Cardiac muscle cell (in vitro differentiated cells and primary cell): Measurements from ENCODE around the gene HPGDS. TPM values are rescaled to one million over a fixed set of nuclear protein-coding genes. Genes with fewer than 3 reads are reported as not detected.
A peak's percentile ranks its signal among the peaks of the same experiment; 100 is the strongest.

Experiments used
- DNase-seq, 2 donors: peaks; one replicate each; pipeline versions ENCODE4 v3.0.0 to v3.0.0-alpha.2; 2010 to 2017; ENCODE audit warnings: low read depth in 1 of 2, low spot score in 1 of 2
- H3K27ac ChIP-seq: fragments of 200-600 bp; sonication (generic); 2 replicates; pipeline ENCODE4 v1.5.1; 2016
- H3K27me3 ChIP-seq: fragments of 200-600 bp; sonication (generic); 2 replicates; pipeline ENCODE4 v1.6.0; 2016; ENCODE audit warnings: control low read depth
- H3K36me3 ChIP-seq: fragments of 200-600 bp; sonication (generic); 2 replicates; pipeline ENCODE4 v1.5.1; 2016; ENCODE audit warnings: control low read depth
- H3K4me1 ChIP-seq: fragments of 200-600 bp; sonication (generic); 2 replicates; pipeline ENCODE4 v1.8.1; 2017; ENCODE audit warnings: low read depth, mild to moderate bottlenecking, mixed run types
- H3K4me3 ChIP-seq: fragments of 200-600 bp; sonication (generic); 2 replicates; pipeline ENCODE4 v1.5.1; 2016; ENCODE audit warnings: mild to moderate bottlenecking
- H3K9me3 ChIP-seq: fragments of 200-600 bp; sonication (generic); 2 replicates; pipeline ENCODE4 v1.5.1; 2017; ENCODE audit warnings: low read depth, mild to moderate bottlenecking, control low read depth
- CTCF ChIP-seq: IDR thresholded peaks from 2 replicates; pipeline ENCODE4 v1.5.1; 2012; ENCODE audit warnings: low read depth, mild to moderate bottlenecking, low read length
- polyA plus RNA-seq: library from polyadenylated mRNA; unstranded; fragments of >200 nt; fragmentation: Nextera tagmentation; extraction: Ambion mirVana; gene quantifications from 2 replicates; pipeline ENCODE4 v1.2.1, GENCODE V29; 2016
- total RNA-seq: library from RNA; depleted of rRNA; stranded (reverse); fragments of >200 nt; gene quantifications from 2 replicates; pipeline ENCODE4 v1.2.3, GENCODE V29; 2016

Gene HPGDS
- total and polyA plus RNA-seq, 2 experiments from 2014 or later: not detected

DNA sequence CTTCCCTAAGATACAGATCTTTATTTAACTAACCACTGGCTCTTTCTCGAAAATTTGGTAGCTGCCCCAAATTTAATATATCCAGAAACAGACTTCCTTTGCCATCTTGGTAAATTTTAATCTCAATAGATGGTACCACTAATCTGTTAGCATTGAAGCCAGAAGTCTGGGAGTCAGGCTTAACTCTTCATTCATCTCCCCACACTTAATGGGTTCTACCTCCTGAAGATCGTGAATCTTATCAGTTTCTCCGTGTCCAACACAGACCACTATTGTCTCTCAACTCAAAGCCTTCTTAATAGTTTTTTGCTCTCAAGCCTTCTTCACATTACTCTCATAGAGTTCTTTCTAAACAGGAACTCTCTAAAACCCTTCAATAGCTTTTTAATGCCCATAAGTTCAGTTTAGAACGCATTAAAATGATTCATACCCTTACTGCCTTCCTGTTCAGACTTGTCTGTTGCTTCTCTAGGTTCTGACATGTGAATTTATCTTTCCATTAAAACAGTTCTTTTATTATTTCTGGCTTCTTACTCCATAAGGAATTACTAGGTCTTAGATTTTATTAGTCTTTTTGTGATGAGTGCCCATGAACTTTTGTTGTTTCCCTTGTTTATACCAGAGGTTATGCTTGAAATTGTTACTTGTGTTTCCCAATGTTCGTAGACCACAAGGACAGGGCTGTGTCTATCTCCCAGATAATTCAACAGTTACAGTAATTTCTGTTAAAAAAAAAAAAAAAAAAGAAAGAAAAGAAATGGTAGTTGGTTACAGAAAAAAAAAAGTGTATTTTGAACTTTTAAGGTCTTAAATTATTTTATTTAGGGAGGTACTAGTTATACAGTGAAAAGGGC lies 80.2 kb downstream of the HPGDS start:
- no peak overlapping the region for H3K27ac ChIP-seq
- peaks cover 26% of the 10 kb centered on the region for H3K36me3 ChIP-seq
- H3K27me3 ChIP-seq: no peaks in the 10 kb centered on the region
- H3K9me3 ChIP-seq: no peaks in the 10 kb centered on the region
- DNase-seq: no peak
- no peak for TF ChIP-seq CTCF
- H3K4me1 ChIP-seq: no peaks in the 10 kb centered on the region
- H3K4me3 ChIP-seq: no peak overlapping the region

DNA sequence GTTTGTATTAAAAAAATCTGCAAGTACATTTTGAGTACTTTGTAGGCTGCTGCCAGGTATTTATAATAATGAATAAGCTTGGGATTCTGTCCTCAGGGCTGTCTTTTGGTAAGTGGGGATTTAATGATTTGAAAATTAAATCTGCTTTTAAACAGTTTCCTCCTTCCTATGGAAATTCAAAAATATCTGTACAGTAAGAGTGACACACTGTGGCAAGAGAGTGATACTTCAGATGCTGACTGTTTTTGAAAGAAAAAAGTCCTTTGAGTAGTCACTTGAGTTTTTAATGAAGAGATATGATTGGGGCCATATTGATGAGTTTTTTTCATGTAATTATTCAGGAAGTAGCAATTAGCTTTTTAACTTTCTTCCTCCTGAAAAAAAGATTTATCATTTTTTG lies 85.8 kb downstream of the HPGDS start:
- TF ChIP-seq CTCF: peak; percentile 14
- Histone ChIP-seq H3K27ac (no peak overlapping the region), H3K27me3 (no peaks in the 10 kb centered on the region), H3K4me1 (no peaks in the 10 kb centered on the region), H3K4me3 (no peak overlapping the region), H3K9me3 (no peaks in the 10 kb centered on the region), H3K36me3 (peaks cover 21% of the 10 kb centered on the region)
- no peak for DNase-seq

- Histone ChIP-seq H3K4me3 (no peak overlapping the region), H3K4me1 (no peaks in the 10 kb centered on the region), H3K9me3 (no peaks in the 10 kb centered on the region), H3K27ac (no peak overlapping the region), H3K36me3 (peaks cover 21% of the 10 kb centered on the region), H3K27me3 (no peaks in the 10 kb centered on the region)
- TF ChIP-seq CTCF: no peak
- DNase-seq: no peak
Observed at GRCh38 chr4:94256144-94256783, 86.4 kb downstream of the HPGDS start.

DNA sequence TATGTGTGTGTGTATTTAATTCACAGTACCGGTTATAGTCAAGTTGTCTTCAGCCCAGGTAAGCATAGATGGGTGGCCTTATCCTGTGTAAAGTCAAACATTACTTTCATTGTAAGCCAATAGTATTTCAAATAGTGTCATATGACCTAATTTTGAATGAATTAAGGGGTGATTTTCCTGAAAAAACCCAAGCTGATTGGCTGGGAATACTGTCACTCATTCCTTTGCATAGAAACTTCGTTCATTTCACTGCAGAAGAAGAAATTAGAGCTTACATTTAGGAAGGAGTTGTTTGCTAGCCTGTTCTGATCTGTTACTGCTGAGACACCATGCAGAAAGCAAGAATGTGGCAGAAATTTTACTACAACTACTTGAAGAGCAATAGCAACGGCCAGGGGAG lies 89.6 kb downstream of the HPGDS start:
- no peak for DNase-seq
- TF ChIP-seq CTCF: no peak
- Histone ChIP-seq H3K9me3 (no peaks in the 10 kb centered on the region), H3K4me1 (no peaks in the 10 kb centered on the region), H3K27me3 (no peaks in the 10 kb centered on the region), H3K36me3 (peaks cover 37% of the 10 kb centered on the region), H3K27ac (no peak overlapping the region), H3K4me3 (no peak overlapping the region)

DNA sequence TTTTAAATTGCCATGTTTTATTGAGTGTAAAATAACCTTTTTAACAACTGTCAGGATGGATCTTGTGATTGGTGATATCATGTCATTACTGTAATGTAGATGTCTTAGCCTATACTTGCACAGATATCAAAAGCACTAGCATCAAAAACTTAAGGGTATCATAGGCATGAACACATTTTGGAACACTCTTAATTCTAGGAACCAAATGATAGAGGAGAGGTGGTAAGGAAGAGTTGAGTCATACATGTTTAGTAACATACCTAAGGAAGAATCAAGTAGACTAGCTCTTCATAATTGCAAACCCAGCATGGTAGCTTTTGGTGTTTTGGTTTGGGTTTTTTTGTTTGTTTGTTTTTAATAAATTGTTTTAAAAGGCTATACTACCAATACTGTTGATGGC lies 91.5 kb downstream of the HPGDS start:
- DNase-seq: no peak
- Histone ChIP-seq H3K9me3 (no peaks in the 10 kb centered on the region), H3K27ac (no peak overlapping the region), H3K4me3 (no peak overlapping the region), H3K36me3 (peaks cover 37% of the 10 kb centered on the region), H3K4me1 (no peaks in the 10 kb centered on the region), H3K27me3 (no peaks in the 10 kb centered on the region)
- no peak for TF ChIP-seq CTCF

Other genes with a start within 250 kb of the HPGDS start
- gene SMARCAD1, start 135.0 kb downstream of the HPGDS start, total RNA-seq: 17.2 and 20.6 TPM in 2 replicates
- 16.8 and 19.4 TPM in 2 replicates for gene SMARCAD1, start 135.0 kb downstream of the HPGDS start, polyA plus RNA-seq
- gene PDLIM5, start 109.1 kb upstream of the HPGDS start, total RNA-seq: 426 and 434 TPM in 2 replicates
- 446 and 541 TPM in 2 replicates for gene PDLIM5, start 109.1 kb upstream of the HPGDS start, polyA plus RNA-seq